Left ventricle myocardium inferior (tissue), 1 donor: ENCODE measurements around the gene GADD45G. TPM values are rescaled to one million over a fixed set of nuclear protein-coding genes. Genes with fewer than 3 reads are reported as not detected.
A peak's percentile ranks its signal among the peaks of the same experiment; 100 is the strongest.

Experiments
- DNase-seq: peaks from one replicate; pipeline ENCODE4 v3.0.0-alpha.2; 2020
- H3K27ac ChIP-seq: fragments of 200-600 bp; replicated peaks from 2 replicates; pipeline ENCODE4 v1.8.0; 2021
- H3K27me3 ChIP-seq: fragments of 200-600 bp; 2 replicates; pipeline ENCODE4 v1.8.0; 2021; ENCODE audit warnings: low read depth
- H3K36me3 ChIP-seq: fragments of 200-600 bp; 2 replicates; pipeline ENCODE4 v1.8.0; 2021
- H3K4me1 ChIP-seq: fragments of 200-600 bp; 2 replicates; pipeline ENCODE4 v1.8.0; 2021
- H3K4me3 ChIP-seq: fragments of 200-600 bp; 2 replicates; pipeline ENCODE4 v1.8.0; 2021; ENCODE audit warnings: mild to moderate bottlenecking, moderate library complexity
- H3K9me3 ChIP-seq: fragments of 200-600 bp; replicated peaks from 2 replicates; pipeline ENCODE4 v1.8.0; 2021
- CTCF ChIP-seq: fragments of 200-600 bp; IDR thresholded peaks from 2 replicates; pipeline ENCODE4 v1.8.0; 2021; ENCODE audit warnings: antibody characterized with exemption, mild to moderate bottlenecking, borderline replicate concordance
- intact Hi-C: fragments of 100-400 bp; cut with micrococcal nuclease; formaldehyde crosslinking; loops from one replicate; pipeline ENCODE4 v1.11.0; 2022
- long read RNA-seq: library from polyadenylated mRNA; unstranded; transcript quantifications from one replicate; pipeline ENCODE4 v2.0.0, GENCODE V29; 2021
- total RNA-seq: library from RNA; stranded (reverse); fragmentation: NEBNext Ultra II Directional; extraction: Animal tissue kit (Norgen Biotek cat#: 25700); gene quantifications from one replicate; pipeline ENCODE4 v1.2.1, GENCODE V29; 2021
- donor health status: DM: no; HTN: yes; CAD: no; lungs with severe emphysema.

Gene GADD45G, protein sequence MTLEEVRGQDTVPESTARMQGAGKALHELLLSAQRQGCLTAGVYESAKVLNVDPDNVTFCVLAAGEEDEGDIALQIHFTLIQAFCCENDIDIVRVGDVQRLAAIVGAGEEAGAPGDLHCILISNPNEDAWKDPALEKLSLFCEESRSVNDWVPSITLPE
- 44.5 TPM for total RNA-seq
- long read RNA-seq, transcript GADD45G-201 (4 exons, 1,065 nt), result major isoform, 95 of 109 reads
- long read RNA-seq, partial matches to known transcripts, result 3 of 109 reads
- long read RNA-seq, other reads (novel, unspliced or antisense), result 10 of 109 reads

GRCh38 chr9:89604729-89605464 lies at the start of gene GADD45G:
TSS of gene GADD45G (plus strand) at chr9:89605012. CDS start at chr9:89605122, 110 bp downstream.
- DNase-seq, result peak; percentile 91
- TF ChIP-seq CTCF, result peak; percentile 28
- Histone ChIP-seq H3K4me3 (peak within 1 kb of the TSS; percentile 76), H3K27ac (peak within 1 kb of the TSS; percentile 93), H3K4me1 (peaks cover 50% of the 10 kb centered on the region), H3K36me3 (peaks cover 7% of the 10 kb centered on the region), H3K9me3 (no peaks in the 10 kb centered on the region), H3K27me3 (no peaks in the 10 kb centered on the region)
- intact Hi-C loops, result loop anchor here (10.0 kb wide), 2 partner anchors 60 to 320 kb away; no protein-coding TSS in a partner anchor

DNA sequence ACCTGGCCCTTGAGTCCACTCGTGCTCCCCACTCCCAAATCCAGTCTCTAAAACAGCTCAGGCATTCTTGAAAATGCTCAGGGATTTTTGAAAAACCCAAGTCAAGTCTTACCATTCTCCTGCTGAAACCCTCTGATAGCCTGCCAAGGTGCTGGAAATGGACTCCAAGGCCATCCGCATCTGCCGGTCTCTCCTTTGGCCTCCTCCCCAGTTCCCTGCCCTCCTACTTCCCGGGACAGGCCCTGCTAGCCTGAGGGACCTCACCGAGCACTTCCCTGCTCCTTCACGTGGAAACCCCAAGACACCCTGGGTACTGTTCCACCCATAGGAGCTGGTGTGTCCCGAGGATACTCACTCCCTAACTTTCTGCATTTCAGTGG lies 49.8 kb upstream of the GADD45G start:
- TF ChIP-seq CTCF, result no peak
- no peak for DNase-seq
- peaks cover 16% of the 10 kb centered on the region for H3K27me3 ChIP-seq
- no peaks in the 10 kb centered on the region for H3K36me3 ChIP-seq
- H3K4me3 ChIP-seq, result no peak overlapping the region
- no peaks in the 10 kb centered on the region for H3K4me1 ChIP-seq
- intact Hi-C loops, result no loop called here
- H3K27ac ChIP-seq, result no peak overlapping the region
- no peaks in the 10 kb centered on the region for H3K9me3 ChIP-seq

- no peak for TF ChIP-seq CTCF
- no peak overlapping the region for H3K4me3 ChIP-seq
- DNase-seq, result no peak
- no peak overlapping the region for H3K27ac ChIP-seq
- peaks cover 16% of the 10 kb centered on the region for H3K27me3 ChIP-seq
- no peaks in the 10 kb centered on the region for H3K4me1 ChIP-seq
- no peaks in the 10 kb centered on the region for H3K9me3 ChIP-seq
- intact Hi-C loops, result no loop called here
- no peaks in the 10 kb centered on the region for H3K36me3 ChIP-seq
Measured at GRCh38 chr9:89555451-89556375, 49.1 kb upstream of the GADD45G start.

- TF ChIP-seq CTCF, result no peak
- intact Hi-C loops, result no loop called here
- Histone ChIP-seq H3K4me1 (no peaks in the 10 kb centered on the region), H3K27me3 (peaks cover 31% of the 10 kb centered on the region), H3K9me3 (no peaks in the 10 kb centered on the region), H3K36me3 (no peaks in the 10 kb centered on the region), H3K27ac (no peak overlapping the region), H3K4me3 (no peak overlapping the region)
- DNase-seq, result no peak
Measured at GRCh38 chr9:89558196-89558899, 46.5 kb upstream of the GADD45G start.

GRCh38 chr9:89558948-89559347 lies 45.9 kb upstream of the GADD45G start:
- Histone ChIP-seq H3K4me3 (no peak overlapping the region), H3K36me3 (no peaks in the 10 kb centered on the region), H3K4me1 (no peaks in the 10 kb centered on the region), H3K27ac (no peak overlapping the region), H3K9me3 (no peaks in the 10 kb centered on the region), H3K27me3 (peaks cover 37% of the 10 kb centered on the region)
- no peak for DNase-seq
- no peak for TF ChIP-seq CTCF
- intact Hi-C loops, result no loop called here
